ENCODE data around the gene UBE2G1.

DNA sequence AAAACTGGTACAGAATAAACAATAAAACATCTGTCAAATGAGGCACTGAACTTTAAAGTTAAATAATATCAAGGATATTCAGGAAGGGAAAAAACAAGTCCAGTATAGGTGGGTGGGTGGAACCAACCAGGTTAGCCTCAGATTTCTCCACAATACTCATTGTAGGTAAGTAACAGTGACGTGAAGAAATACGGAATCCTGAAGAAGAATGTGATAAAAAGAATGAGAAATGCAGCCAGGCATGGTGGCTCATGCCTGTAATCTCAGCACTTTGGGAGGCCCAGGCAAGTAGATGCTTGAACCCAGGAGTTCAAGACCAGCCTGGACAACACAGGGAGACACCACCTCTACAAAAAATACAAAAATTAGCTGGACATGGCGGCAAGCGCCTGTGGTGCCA, 47.3 kb downstream of the UBE2G1 start:
- TF ChIP-seq POLR2A (IDR thresholded peaks at IDR 0.05), result no peak
- TF ChIP-seq, protein P1, sequence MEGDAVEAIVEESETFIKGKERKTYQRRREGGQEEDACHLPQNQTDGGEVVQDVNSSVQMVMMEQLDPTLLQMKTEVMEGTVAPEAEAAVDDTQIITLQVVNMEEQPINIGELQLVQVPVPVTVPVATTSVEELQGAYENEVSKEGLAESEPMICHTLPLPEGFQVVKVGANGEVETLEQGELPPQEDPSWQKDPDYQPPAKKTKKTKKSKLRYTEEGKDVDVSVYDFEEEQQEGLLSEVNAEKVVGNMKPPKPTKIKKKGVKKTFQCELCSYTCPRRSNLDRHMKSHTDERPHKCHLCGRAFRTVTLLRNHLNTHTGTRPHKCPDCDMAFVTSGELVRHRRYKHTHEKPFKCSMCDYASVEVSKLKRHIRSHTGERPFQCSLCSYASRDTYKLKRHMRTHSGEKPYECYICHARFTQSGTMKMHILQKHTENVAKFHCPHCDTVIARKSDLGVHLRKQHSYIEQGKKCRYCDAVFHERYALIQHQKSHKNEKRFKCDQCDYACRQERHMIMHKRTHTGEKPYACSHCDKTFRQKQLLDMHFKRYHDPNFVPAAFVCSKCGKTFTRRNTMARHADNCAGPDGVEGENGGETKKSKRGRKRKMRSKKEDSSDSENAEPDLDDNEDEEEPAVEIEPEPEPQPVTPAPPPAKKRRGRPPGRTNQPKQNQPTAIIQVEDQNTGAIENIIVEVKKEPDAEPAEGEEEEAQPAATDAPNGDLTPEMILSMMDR (IDR thresholded peaks at IDR 0.05 in 4 of 5, conservative IDR thresholded peaks at IDR 0.05 in 1 of 5), result no peak
